IPS DF 6.9 (cell line): Measurements from ENCODE around the gene SLC1A4.
A peak's percentile ranks its signal among the peaks of the same experiment; 100 is the strongest.

Experiments
- DNase-seq: peaks from one replicate; pipeline ENCODE4 v3.0.0-alpha.2; 2013; ENCODE audit warnings: low read depth, low spot score
- H3K27ac ChIP-seq: one replicate; pipeline ENCODE4 v1.5.1; 2013; ENCODE audit warnings: low read length, control low read depth
- H3K27me3 ChIP-seq: 2 replicates; pipeline ENCODE4 v1.6.1; 2013; ENCODE audit warnings: mild to moderate bottlenecking, low read length; ENCODE audit not compliant: control insufficient read depth, insufficient read depth
- H3K36me3 ChIP-seq: 2 replicates; pipeline ENCODE4 v1.6.1; 2013; ENCODE audit warnings: low read length; ENCODE audit not compliant: control insufficient read depth, insufficient read depth
- H3K4me1 ChIP-seq: 2 replicates; pipeline ENCODE4 v1.6.1; 2013; ENCODE audit warnings: low read length; ENCODE audit not compliant: control insufficient read depth, insufficient read depth
- H3K4me3 ChIP-seq: 2 replicates; pipeline ENCODE4 v1.5.1; 2013; ENCODE audit warnings: mild to moderate bottlenecking, low read length
- H3K9me3 ChIP-seq: 2 replicates; pipeline ENCODE4 v1.6.1; 2013; ENCODE audit warnings: low read length, inconsistent platforms; ENCODE audit not compliant: control insufficient read depth, insufficient read depth
- WGBS: extraction: QIAGEN DNeasy Blood & Tissue Kit; methylation state at CpG from one replicate; pipeline ENCODE4 v1.1.7; 2013; ENCODE audit warnings: mixed read lengths, missing lambda C conversion rate; ENCODE audit not compliant: insufficient read length, insufficient coverage; 5-methylcytosine and 5-hydroxymethylcytosine counted together

Gene SLC1A4

GRCh38 chr2:65045651-65046050 is 56.5 kb downstream of the SLC1A4 start:
- no CpG with 5 or more reads among the region's 10 CpGs for WGBS
- DNase-seq: no peak
- Histone ChIP-seq H3K27ac (no peak overlapping the region), H3K9me3 (no peaks in the 10 kb centered on the region), H3K4me1 (no peaks in the 10 kb centered on the region; the same call in 1 of the 2 replicates), H3K4me3 (no peak overlapping the region), H3K27me3 (no peaks in the 10 kb centered on the region), H3K36me3 (no peaks in the 10 kb centered on the region)

GRCh38 chr2:65046633-65047407 is 57.6 kb downstream of the SLC1A4 start:
- Histone ChIP-seq H3K4me1 (no peaks in the 10 kb centered on the region; the same call in 1 of the 2 replicates), H3K27me3 (no peaks in the 10 kb centered on the region), H3K27ac (no peak overlapping the region), H3K36me3 (no peaks in the 10 kb centered on the region), H3K9me3 (no peaks in the 10 kb centered on the region), H3K4me3 (no peak overlapping the region)
- WGBS: no CpG with 5 or more reads among the region's 11 CpGs
- no peak for DNase-seq

GRCh38 chr2:65049010-65049639 is 59.9 kb downstream of the SLC1A4 start:
- no peak overlapping the region for H3K4me3 ChIP-seq
- no peak overlapping the region for H3K27ac ChIP-seq
- WGBS: no CpG with 5 or more reads among the region's 1 CpG
- no peaks in the 10 kb centered on the region for H3K36me3 ChIP-seq
- H3K9me3 ChIP-seq: no peaks in the 10 kb centered on the region
- H3K4me1 ChIP-seq: no peaks in the 10 kb centered on the region; the same call in 1 of the 2 replicates
- DNase-seq: no peak
- H3K27me3 ChIP-seq: no peaks in the 10 kb centered on the region

GRCh38 chr2:65050931-65051330 is 61.7 kb downstream of the SLC1A4 start:
- no peaks in the 10 kb centered on the region for H3K36me3 ChIP-seq

GRCh38 chr2:65053199-65053598 is 64.0 kb downstream of the SLC1A4 start:
- H3K27ac ChIP-seq: no peak overlapping the region
- DNase-seq: no peak
- no peak overlapping the region for H3K4me3 ChIP-seq
- H3K27me3 ChIP-seq: no peaks in the 10 kb centered on the region
- H3K4me1 ChIP-seq: no peaks in the 10 kb centered on the region; the same call in 1 of the 2 replicates
- no peaks in the 10 kb centered on the region for H3K36me3 ChIP-seq
- H3K9me3 ChIP-seq: no peaks in the 10 kb centered on the region
- no CpG with 5 or more reads among the region's 1 CpG for WGBS

More at GRCh38 chr2:65050931-65051330, 61.7 kb downstream of the SLC1A4 start:
- no CpG with 5 or more reads among the region's 3 CpGs for WGBS
- Histone ChIP-seq H3K4me1 (no peaks in the 10 kb centered on the region; the same call in 1 of the 2 replicates), H3K4me3 (no peak overlapping the region), H3K27ac (no peak overlapping the region), H3K27me3 (no peaks in the 10 kb centered on the region), H3K9me3 (no peaks in the 10 kb centered on the region)
- DNase-seq: no peak

- no peak for DNase-seq
- whole genome bisulfite sequencing: no CpG with 5 or more reads among the region's 4 CpGs
- no peak overlapping the region for H3K4me3 ChIP-seq
Observed at GRCh38 chr2:65054749-65055421, 65.7 kb downstream of the SLC1A4 start.

GRCh38 chr2:65055422-65056214 is 66.4 kb downstream of the SLC1A4 start:
- no peaks in the 10 kb centered on the region for H3K9me3 ChIP-seq
- H3K4me1 ChIP-seq: no peaks in the 10 kb centered on the region
- H3K36me3 ChIP-seq: no peaks in the 10 kb centered on the region
- peak overlapping the region; percentile 61; the same call in 1 of the 2 replicates for H3K4me3 ChIP-seq
- DNase-seq: no peak
- no peaks in the 10 kb centered on the region for H3K27me3 ChIP-seq
- WGBS: no CpG with 5 or more reads among the region's 42 CpGs
- no peak overlapping the region for H3K27ac ChIP-seq

More at GRCh38 chr2:65054749-65055421, 65.7 kb downstream of the SLC1A4 start:
- H3K27ac ChIP-seq: no peak overlapping the region
- no peaks in the 10 kb centered on the region for H3K9me3 ChIP-seq
- no peaks in the 10 kb centered on the region for H3K27me3 ChIP-seq
- no peaks in the 10 kb centered on the region for H3K36me3 ChIP-seq
- H3K4me1 ChIP-seq: no peaks in the 10 kb centered on the region

GRCh38 chr2:65056215-65057053 is 67.2 kb downstream of the SLC1A4 start, which contains the start of gene CEP68:
Gene CEP68 (plus strand): TSS chr2:65056416. CDS start chr2:65069445, 13,029 bp downstream.
- Histone ChIP-seq H3K27ac (no peak within 1 kb of the TSS), H3K27me3 (no peaks in the 10 kb centered on the region), H3K4me1 (no peaks in the 10 kb centered on the region), H3K36me3 (no peaks in the 10 kb centered on the region), H3K4me3 (peak within 1 kb of the TSS; percentile 61; the same call in 1 of the 2 replicates), H3K9me3 (no peaks in the 10 kb centered on the region)
- WGBS: no CpG with 5 or more reads among the region's 99 CpGs
- peak; percentile 88 for DNase-seq

GRCh38 chr2:65057054-65057375 is 67.8 kb downstream of the SLC1A4 start:
- no CpG with 5 or more reads among the region's 5 CpGs for WGBS
- no peak overlapping the region for H3K27ac ChIP-seq
- H3K4me1 ChIP-seq: no peaks in the 10 kb centered on the region
- no peak for DNase-seq
- no peaks in the 10 kb centered on the region for H3K9me3 ChIP-seq
- peak overlapping the region; percentile 54; the same call in 1 of the 2 replicates for H3K4me3 ChIP-seq
- H3K36me3 ChIP-seq: no peaks in the 10 kb centered on the region
- no peaks in the 10 kb centered on the region for H3K27me3 ChIP-seq
